ENCODE measurements around the gene OR1J1.

GRCh38 chr9:122468735-122469134, 9.0 kb downstream of the OR1J1 start:
- TF ChIP-seq CTCF (IDR thresholded peaks at IDR 0.05): no peak
- no peak for TF ChIP-seq POLR2A (IDR thresholded peaks at IDR 0.05)

All from uterus (tissue), 2 donors.